ENCODE results near the gene FOXO3B. TPM values are rescaled to one million over a fixed set of nuclear protein-coding genes. Genes with fewer than 3 reads are reported as not detected.
"Not testable (repeated sequence)": the region's sequence is repeated elsewhere in the genome, so short reads cannot be mapped to it uniquely, and the experiment has no call there.

The FOXO3B gene
- total RNA-seq (2021) (10.3 and 11.1 TPM in 2 replicates), Bru-seq, nascent RNA (percentile 63 among the genes with signal in this experiment), BruChase-seq, experiment 1, labeled RNA remaining after a 2-hour chase (percentile 86 among the genes with signal in this experiment), BruChase-seq, experiment 2, labeled RNA remaining after a 6-hour chase (percentile 72 among the genes with signal in this experiment)
- long read RNA-seq, transcript FOXO3B-201 (1 exons, 1,928 nt) = major isoform, 5 of 5 reads
- long read RNA-seq, partial matches to known transcripts = 0 of 5 reads
- long read RNA-seq, other reads (novel, unspliced or antisense) = 0 of 5 reads

GRCh38 chr17:18681767-18682571, at the start of gene FOXO3B:
TSS of gene FOXO3B (minus strand) at chr17:18682314. CDS start at chr17:18681651, 663 bp downstream.
- Histone ChIP-seq H3K27ac (ENCODE audit: low read depth, low read length, poor library complexity, severe bottlenecking) (peak within 1 kb of the TSS; percentile 65), H3K4me3 (ENCODE audit: low read depth, low read length, poor library complexity, severe bottlenecking) (peak within 1 kb of the TSS; percentile 63)
- H3K36me3 ChIP-seq (ENCODE audit: insufficient read depth, low read length, poor library complexity, severe bottlenecking); H3K9me3 ChIP-seq (ENCODE audit: low read depth, low read length, poor library complexity, severe bottlenecking); H3K27me3 ChIP-seq (replicated peaks; ENCODE audit: insufficient read depth, low read depth, low read length, poor library complexity); H3K4me1 ChIP-seq (ENCODE audit: insufficient read depth, low read length, poor library complexity, severe bottlenecking); intact Hi-C loops (cut with micrococcal nuclease; ENCODE audit: unreplicated experiment); CTCF ChIA-PET; BruUV-seq (replicated peaks): not testable (repeated sequence)
- peak; percentile 99 for DNase-seq (ENCODE audit: low spot score)
- POLR2A ChIA-PET (ENCODE audit: low non-redundant PET) = interaction anchor here (0.6 kb wide), 1 partner anchor 44 kb away, joined by 5 read pairs; no protein-coding TSS in a partner anchor

GRCh38 chr17:18723509-18723908, 41.4 kb upstream of the FOXO3B start:
- DNase-seq (ENCODE audit: low spot score); H3K9me3 ChIP-seq (ENCODE audit: low read depth, low read length, poor library complexity, severe bottlenecking); CTCF ChIA-PET; BruUV-seq (replicated peaks); intact Hi-C loops (cut with micrococcal nuclease; ENCODE audit: unreplicated experiment); H3K27ac ChIP-seq (ENCODE audit: low read depth, low read length, poor library complexity, severe bottlenecking); H3K27me3 ChIP-seq (replicated peaks; ENCODE audit: insufficient read depth, low read depth, low read length, poor library complexity); H3K36me3 ChIP-seq (ENCODE audit: insufficient read depth, low read length, poor library complexity, severe bottlenecking); H3K4me3 ChIP-seq (ENCODE audit: low read depth, low read length, poor library complexity, severe bottlenecking); POLR2A ChIA-PET (ENCODE audit: low non-redundant PET): not testable (repeated sequence)
- H3K4me1 ChIP-seq (ENCODE audit: insufficient read depth, low read length, poor library complexity, severe bottlenecking) = peaks cover 12% of the 10 kb centered on the region

- DNase-seq (ENCODE audit: low spot score); H3K36me3 ChIP-seq (ENCODE audit: insufficient read depth, low read length, poor library complexity, severe bottlenecking); CTCF ChIA-PET; H3K27me3 ChIP-seq (replicated peaks; ENCODE audit: insufficient read depth, low read depth, low read length, poor library complexity); H3K27ac ChIP-seq (ENCODE audit: low read depth, low read length, poor library complexity, severe bottlenecking); intact Hi-C loops (cut with micrococcal nuclease; ENCODE audit: unreplicated experiment); H3K9me3 ChIP-seq (ENCODE audit: low read depth, low read length, poor library complexity, severe bottlenecking); H3K4me3 ChIP-seq (ENCODE audit: low read depth, low read length, poor library complexity, severe bottlenecking); BruUV-seq (replicated peaks); POLR2A ChIA-PET (ENCODE audit: low non-redundant PET): not testable (repeated sequence)
- H3K4me1 ChIP-seq (ENCODE audit: insufficient read depth, low read length, poor library complexity, severe bottlenecking) = peaks cover 12% of the 10 kb centered on the region
Measured at GRCh38 chr17:18722612-18723011, 40.5 kb upstream of the FOXO3B start.

DNA sequence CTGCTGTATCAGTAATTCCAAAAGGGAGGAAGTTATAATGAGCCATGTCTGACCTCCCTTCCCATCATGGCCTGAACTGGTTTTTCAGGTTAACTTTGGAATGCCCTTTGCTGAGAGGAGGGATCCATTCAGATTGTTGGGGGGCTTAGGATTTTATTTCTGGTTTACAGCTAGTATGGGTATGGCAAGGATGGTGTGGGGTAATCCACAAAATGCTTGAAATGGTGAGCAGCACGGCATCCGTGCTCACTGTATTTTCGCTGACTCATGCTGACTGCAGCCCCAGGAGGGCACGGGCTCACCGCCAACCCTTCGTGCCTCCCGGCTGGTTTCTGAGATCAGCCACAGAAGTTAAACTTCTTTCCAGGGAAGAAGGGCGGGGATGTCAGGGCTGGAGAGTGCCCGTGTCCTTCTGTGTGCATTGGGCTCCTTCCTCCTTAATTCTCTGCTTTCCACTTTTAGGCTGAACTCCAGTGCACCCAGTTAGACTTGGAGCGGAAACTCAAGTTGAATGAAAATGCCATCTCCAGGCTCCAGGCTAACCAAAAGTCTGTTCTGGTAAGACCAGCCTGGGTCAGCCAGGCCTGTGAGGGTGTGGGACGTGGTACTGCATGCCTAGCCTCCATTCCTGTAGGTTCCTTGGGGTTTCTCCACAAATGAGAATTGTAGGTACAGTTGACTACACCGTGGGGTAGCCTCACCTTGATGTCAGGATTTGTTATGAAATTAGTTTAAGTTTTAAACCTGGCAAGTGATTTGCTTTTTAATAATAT, 39.8 kb upstream of the FOXO3B start:
- CTCF ChIA-PET; H3K4me3 ChIP-seq (ENCODE audit: low read depth, low read length, poor library complexity, severe bottlenecking); H3K27me3 ChIP-seq (replicated peaks; ENCODE audit: insufficient read depth, low read depth, low read length, poor library complexity); DNase-seq (ENCODE audit: low spot score); POLR2A ChIA-PET (ENCODE audit: low non-redundant PET); intact Hi-C loops (cut with micrococcal nuclease; ENCODE audit: unreplicated experiment); H3K36me3 ChIP-seq (ENCODE audit: insufficient read depth, low read length, poor library complexity, severe bottlenecking); H3K27ac ChIP-seq (ENCODE audit: low read depth, low read length, poor library complexity, severe bottlenecking); H3K9me3 ChIP-seq (ENCODE audit: low read depth, low read length, poor library complexity, severe bottlenecking): not testable (repeated sequence)
- TSS peak; percentile 83 for BruUV-seq (replicated peaks)
- peaks cover 12% of the 10 kb centered on the region for H3K4me1 ChIP-seq (ENCODE audit: insufficient read depth, low read length, poor library complexity, severe bottlenecking)

GRCh38 chr17:18719428-18720110, 37.5 kb upstream of the FOXO3B start:
- CTCF ChIA-PET; DNase-seq (ENCODE audit: low spot score); H3K27me3 ChIP-seq (replicated peaks; ENCODE audit: insufficient read depth, low read depth, low read length, poor library complexity); BruUV-seq (replicated peaks); POLR2A ChIA-PET (ENCODE audit: low non-redundant PET); H3K4me3 ChIP-seq (ENCODE audit: low read depth, low read length, poor library complexity, severe bottlenecking); H3K36me3 ChIP-seq (ENCODE audit: insufficient read depth, low read length, poor library complexity, severe bottlenecking); H3K27ac ChIP-seq (ENCODE audit: low read depth, low read length, poor library complexity, severe bottlenecking); H3K9me3 ChIP-seq (ENCODE audit: low read depth, low read length, poor library complexity, severe bottlenecking); intact Hi-C loops (cut with micrococcal nuclease; ENCODE audit: unreplicated experiment): not testable (repeated sequence)
- peaks cover 12% of the 10 kb centered on the region for H3K4me1 ChIP-seq (ENCODE audit: insufficient read depth, low read length, poor library complexity, severe bottlenecking)

DNA sequence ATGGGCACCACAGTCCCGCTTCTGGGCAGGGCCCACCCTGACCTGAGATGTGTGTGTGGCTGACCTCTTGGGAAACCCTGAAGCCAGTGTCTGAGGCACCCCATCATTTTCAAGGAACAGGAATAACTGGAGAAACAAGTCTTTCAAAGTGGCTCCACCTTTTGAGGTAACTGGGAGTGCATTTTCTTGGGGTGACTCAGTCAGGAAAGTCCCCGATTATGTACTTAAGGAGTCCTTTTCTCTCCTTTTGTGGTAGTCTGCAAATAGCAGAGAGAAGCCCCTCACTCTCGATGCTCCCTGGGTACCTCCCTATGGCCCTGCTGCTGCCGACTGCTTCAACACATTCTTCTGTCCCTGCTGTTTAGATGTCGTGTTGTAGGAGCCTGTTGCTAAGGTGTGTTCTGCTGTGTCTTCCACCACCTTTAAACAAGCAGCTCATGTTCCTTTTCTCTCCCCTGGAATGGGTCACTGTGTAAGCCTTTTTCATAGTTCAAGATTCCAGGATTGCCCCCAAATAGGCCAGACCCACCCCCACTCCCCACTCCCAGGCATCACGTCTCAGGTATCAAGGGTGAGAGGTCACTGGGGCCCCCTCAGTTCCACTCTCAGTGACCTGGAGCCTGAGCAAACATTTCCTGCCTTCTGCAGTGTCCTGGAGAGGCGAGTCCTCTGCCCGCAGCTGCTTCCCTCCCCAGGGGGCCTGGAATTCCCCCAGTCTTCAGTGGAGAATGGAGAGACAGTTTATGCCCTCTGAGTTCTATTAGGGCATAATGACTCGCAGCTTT, 36.7 kb upstream of the FOXO3B start:
- intact Hi-C loops (cut with micrococcal nuclease; ENCODE audit: unreplicated experiment); H3K27ac ChIP-seq (ENCODE audit: low read depth, low read length, poor library complexity, severe bottlenecking): not testable (repeated sequence)

More for the DNA sequence above, 36.7 kb upstream of the FOXO3B start:
- BruUV-seq (replicated peaks); H3K36me3 ChIP-seq (ENCODE audit: insufficient read depth, low read length, poor library complexity, severe bottlenecking); CTCF ChIA-PET; H3K4me3 ChIP-seq (ENCODE audit: low read depth, low read length, poor library complexity, severe bottlenecking); H3K27me3 ChIP-seq (replicated peaks; ENCODE audit: insufficient read depth, low read depth, low read length, poor library complexity); H3K9me3 ChIP-seq (ENCODE audit: low read depth, low read length, poor library complexity, severe bottlenecking); POLR2A ChIA-PET (ENCODE audit: low non-redundant PET): not testable (repeated sequence)
- peak; percentile 55 for DNase-seq (ENCODE audit: low spot score)
- H3K4me1 ChIP-seq (ENCODE audit: insufficient read depth, low read length, poor library complexity, severe bottlenecking) = peaks cover 12% of the 10 kb centered on the region

Data from A673 (cell line).